GM18867 (cell line): ENCODE data around the gene FCHO1.
"Not testable (repeated sequence)": the region's sequence is repeated elsewhere in the genome, so short reads cannot be mapped to it uniquely, and the experiment has no call there.

Experiments used
- ATAC-seq: cut with Tn5 transposase; IDR thresholded peaks from one replicate; pipeline ENCODE4 v1.9.1; 2021; ENCODE audit warnings: mild to moderate bottlenecking, moderate library complexity; ENCODE audit not compliant: unreplicated experiment

Gene FCHO1

DNA sequence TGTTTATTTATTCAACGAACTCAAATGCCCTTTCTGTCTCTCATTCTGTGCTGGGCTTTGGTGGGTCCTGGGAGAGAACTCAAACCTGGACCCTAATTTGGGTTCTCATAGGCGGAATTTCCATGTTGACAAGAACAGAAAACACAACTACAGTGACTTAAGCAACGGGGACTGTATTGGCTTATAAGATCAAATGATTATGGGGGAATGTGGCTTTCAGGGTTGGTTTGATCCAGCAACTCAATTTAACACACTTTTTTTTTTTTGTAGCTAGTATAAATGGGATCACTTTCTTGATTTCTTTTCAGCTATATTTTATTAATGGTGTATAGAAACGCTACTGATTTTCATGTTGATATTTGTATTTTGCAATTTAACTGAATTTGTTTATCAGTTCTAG lies 9.9 kb downstream of the FCHO1 start:
- no peak for ATAC-seq

DNA sequence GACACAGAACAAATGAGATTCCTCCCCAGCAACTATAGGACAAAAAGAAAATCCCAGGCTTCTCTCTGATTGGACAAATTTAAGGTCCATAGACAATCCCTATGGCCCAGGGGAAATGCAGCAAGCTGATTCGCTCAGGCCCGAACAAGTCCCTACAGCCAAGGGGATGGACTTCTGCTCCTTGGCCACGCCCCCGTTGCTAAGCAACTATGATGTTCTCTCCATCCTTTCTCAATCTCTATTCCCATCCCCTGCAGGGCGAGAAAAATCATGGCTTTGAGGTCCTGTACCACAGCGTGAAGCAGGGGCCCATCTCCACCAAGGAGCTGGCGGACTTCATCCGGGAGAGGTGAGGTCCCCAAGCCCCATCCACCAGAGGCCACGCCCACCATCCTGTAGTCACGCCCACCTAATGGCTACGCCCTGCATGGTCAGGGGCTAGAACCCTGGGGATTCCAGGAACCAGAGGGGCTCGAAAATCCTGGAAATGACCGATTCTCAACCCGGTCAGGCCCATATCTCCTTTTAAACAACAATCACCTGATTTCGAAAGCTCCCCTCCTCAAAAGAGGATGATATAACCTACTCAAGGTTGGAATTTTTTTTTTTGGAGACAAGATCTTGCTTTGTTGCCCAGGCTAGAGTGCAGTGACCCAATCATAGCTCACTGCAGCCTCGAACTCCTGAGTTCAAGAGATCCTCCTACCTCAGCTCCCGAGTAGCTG lies 11.4 kb downstream of the FCHO1 start:
- no peak for ATAC-seq

DNA sequence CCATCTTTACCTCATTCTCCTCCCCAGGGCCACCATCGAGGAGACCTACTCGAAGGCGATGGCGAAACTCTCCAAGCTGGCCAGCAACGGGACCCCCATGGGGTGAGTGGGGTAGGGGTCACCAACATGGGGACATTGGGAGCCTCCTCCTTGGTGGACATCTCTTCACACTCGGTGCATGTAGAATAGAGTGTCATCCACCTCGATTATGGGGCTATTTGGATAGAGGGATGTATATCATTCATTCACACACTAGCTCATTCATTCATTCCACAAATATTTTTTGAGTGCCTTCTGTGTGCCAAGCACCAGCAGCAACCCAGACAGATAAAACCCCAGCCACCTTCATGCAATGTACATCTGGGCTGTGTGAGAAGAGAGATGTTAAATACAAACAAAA lies 13.1 kb downstream of the FCHO1 start:
- no peak for ATAC-seq

GRCh38 chr19:17765069-17765618 lies 13.9 kb downstream of the FCHO1 start:
- ATAC-seq: no peak

- ATAC-seq: no peak
Observed at GRCh38 chr19:17766543-17767131, 15.4 kb downstream of the FCHO1 start.

DNA sequence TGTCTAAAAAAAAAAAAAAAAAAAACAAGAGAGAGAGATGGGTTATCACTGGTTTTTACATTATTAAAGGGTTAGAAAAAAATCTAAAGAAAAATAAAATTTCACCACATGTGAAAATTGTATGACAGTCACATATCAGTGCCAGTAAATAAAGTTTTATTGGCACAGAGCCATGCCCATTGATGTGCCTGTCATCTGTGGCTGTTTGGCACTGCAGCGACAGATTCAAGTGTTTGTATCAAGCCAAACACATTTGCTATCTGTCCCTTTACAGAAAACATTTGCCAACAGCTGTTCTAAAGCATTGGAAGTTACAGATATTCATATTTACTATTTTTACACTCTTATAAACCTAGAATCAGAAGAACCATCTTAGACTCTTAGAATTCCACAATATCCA lies 16.3 kb downstream of the FCHO1 start:
- no peak for ATAC-seq

DNA sequence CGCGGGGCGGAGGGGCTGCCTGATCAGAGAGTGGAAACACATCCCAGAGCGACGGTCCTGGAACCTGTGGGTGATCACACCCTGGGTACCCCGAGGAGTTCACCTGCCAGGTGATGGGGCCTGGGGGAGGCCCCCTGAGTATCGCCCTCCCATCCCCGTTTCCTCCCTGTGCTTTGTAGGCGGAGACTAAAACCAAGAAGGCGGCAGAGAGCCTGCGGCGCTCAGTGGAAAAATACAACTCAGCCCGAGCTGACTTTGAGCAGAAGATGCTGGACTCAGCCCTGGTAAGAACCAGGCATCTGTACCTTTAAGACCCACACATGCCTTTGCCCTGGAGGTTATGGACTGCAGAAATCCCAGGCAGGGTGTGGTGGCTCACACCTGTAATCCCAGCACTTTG lies 19.3 kb downstream of the FCHO1 start:
- no peak for ATAC-seq

GRCh38 chr19:17772172-17772571 lies 20.9 kb downstream of the FCHO1 start:
- no peak for ATAC-seq

- no peak for ATAC-seq
Observed at GRCh38 chr19:17775245-17775927, 24.1 kb downstream of the FCHO1 start.

DNA sequence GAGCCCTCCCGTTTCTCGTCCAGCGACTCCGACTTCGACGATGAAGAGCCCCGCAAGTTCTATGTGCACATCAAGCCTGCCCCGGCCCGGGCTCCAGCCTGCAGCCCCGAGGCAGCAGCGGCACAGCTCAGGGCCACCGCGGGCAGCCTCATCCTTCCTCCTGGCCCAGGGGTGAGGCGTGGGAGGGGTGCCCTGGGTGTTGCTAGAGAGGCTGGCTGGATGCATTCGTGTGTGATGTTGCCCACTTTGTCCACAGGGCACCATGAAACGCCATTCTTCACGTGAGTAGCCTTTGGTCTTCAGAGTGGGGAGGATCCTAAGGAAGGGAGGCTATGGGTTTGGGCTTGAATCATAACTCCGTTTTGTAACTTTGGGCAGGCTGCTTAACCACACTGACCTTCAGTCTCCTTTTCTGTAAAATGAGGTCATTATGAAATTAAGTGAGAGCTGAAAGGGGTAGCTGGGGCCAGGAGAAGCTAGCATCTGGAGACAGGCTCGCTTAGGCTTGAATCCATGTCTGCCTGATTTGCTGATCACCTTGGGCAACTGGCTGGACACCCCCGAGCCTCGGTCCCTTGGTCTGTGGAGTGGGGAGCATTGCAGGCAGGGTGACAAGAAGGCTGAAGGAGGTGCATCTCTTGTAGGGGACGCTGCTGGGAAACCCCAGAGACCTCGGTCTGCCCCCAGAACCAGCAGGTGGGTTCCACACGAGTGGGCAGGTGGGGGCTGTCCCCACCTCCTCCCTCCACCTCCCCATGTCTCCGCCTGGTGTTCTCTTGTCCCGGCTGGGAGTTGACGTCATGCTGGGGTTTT lies 24.9 kb downstream of the FCHO1 start:
- ATAC-seq: peak; percentile 71

DNA sequence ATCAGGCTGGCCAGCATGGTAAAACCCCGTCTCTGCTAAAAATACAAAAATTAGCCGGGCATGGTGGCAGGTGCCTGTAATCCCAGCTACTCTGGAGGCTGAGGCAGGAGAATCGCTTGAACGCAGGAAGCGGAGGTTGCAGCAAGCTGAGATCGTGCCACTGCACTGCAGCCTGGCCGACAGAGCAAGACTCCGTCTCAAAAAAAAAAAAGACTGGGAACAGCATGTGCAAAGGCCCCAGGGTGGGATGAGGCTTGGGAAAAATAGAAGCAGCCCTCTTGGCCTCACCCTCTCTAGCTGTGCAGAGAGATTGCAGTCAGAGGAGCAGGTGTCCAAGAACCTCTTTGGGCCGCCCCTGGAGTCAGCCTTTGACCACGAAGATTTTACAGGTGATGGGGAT lies 26.6 kb downstream of the FCHO1 start:
- ATAC-seq: not testable (repeated sequence)

GRCh38 chr19:17778251-17778967 lies 27.1 kb downstream of the FCHO1 start:
- ATAC-seq: no peak

- no peak for ATAC-seq
Observed at GRCh38 chr19:17778968-17779929, 28.0 kb downstream of the FCHO1 start.

GRCh38 chr19:17780781-17781180 lies 29.5 kb downstream of the FCHO1 start:
- ATAC-seq: no peak

- ATAC-seq: not testable (repeated sequence)
Observed at GRCh38 chr19:17783721-17784120, 32.4 kb downstream of the FCHO1 start.

DNA sequence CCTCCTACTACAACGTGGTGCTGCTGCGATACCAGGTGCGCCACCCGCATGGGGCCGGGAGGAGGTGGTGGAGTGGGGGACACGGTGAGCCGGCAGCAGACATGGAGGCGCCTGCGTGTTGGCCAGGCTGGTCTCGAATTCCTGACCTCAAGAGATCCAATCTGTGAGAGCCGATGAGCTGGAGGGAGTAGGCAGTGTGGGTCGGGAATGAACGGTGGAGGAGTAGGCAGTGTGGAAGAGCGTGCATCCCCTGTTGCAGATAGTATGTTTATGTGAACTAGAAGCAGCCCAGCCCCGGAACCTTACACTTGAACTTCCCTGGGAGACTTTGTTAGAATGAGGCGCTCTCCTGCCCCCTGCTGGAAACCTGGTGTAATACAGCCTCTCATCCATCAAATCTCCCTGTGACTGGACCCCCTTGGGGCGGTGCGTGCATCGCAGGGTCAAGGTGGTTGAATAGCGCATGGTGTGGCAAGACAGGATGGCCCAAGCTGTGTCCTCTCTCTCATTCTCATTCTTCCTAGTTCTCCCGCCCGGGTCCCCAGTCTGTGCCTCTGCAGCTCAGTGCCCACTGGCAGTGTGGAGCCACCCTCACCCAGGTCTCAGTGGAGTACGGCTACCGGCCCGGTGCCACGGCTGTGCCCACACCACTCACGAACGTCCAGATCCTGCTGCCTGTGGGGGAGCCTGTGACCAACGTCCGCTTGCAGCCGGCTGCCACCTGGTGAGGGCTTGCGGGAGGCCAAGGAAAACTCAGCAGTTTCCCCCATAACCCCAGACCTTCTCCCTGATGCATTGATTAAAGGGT lies 33.1 kb downstream of the FCHO1 start:
- ATAC-seq: no peak

DNA sequence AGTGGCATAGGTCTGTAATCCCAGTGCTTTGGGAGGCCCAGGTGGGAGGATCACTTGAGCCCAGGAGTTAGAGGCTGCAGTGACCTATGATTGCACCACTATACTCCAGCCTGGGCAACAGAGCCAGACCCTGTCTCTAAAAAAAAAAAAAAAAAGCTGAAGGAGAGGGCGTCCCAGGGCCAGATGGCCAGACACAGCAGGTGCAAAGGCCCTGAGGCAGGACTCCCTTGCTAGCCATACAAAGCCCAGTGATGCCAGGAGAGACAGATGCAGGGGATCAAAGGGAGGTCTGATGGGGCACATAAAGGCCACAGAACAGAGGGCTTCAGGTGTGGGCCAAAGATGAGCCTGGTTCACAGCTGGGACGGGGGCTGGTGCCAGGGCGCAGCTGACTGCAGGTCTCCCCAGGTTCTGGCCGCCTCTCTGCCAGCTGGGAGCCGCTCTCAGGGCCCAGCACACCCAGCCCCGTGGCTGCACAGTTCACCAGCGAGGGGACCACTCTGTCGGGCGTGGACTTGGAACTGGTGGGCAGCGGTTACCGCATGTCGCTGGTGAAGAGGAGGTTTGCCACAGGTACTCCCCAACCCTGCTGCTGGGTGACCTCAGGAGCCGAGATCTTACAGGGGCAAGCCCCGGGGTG lies 36.1 kb downstream of the FCHO1 start:
- ATAC-seq: no peak

- no peak for ATAC-seq
Observed at GRCh38 chr19:17788632-17789031, 37.4 kb downstream of the FCHO1 start.
